Measurements from ENCODE around the gene NFASC. TPM values are rescaled to one million over a fixed set of nuclear protein-coding genes. Genes with fewer than 3 reads are reported as not detected.

The NFASC gene
- total RNA-seq, 1 experiment from 2014 or later: 1.6 TPM

DNA sequence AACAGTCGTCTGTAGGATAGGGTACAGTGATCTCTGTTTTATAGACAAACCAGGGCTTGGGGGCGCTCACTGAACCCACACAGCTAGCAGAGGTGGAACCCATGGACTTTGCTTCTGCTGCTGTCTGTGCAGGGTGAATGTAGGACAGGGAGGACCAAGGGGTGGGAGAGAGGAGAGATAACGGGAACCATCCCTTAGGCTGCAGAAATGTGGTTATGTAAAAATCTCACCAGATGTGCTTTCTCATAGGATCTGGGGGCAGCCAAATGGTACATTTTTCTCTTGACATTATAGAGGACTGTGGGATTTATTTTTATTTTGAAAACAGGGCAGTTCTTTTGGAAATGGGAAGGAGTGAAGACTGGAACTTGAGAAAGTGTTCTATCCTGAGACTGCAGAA, 8.7 kb downstream of the NFASC start:
- H2AFZ ChIP-seq (ENCODE audit: low read length): no peak overlapping the region
- ChIA-PET CTCF (no interaction called here), POLR2A (ENCODE audit: unreplicated experiment) (no interaction called here)
- no peaks in the 10 kb centered on the region for H3K9me2 ChIP-seq (replicated peaks; ENCODE audit: low read length)
- DNase-seq: no peak
- no peaks in the 10 kb centered on the region for H3K9me3 ChIP-seq (ENCODE audit: low read length)
- peaks cover 69% of the 10 kb centered on the region for H3K27me3 ChIP-seq (ENCODE audit: low read length)
- H3K9ac ChIP-seq (ENCODE audit: low read length): no peak overlapping the region
- H3K36me3 ChIP-seq (ENCODE audit: low read depth, low read length): no peaks in the 10 kb centered on the region
- H3K4me3 ChIP-seq (ENCODE audit: low read length): no peak overlapping the region
- intact Hi-C loops (cut with micrococcal nuclease): no loop called here
- H3F3A ChIP-seq (ENCODE audit: low read length, unreplicated experiment): no peaks in the 10 kb centered on the region
- no peak for ATAC-seq
- H3K27ac ChIP-seq (ENCODE audit: low read length): no peak overlapping the region
- H3K4me1 ChIP-seq (ENCODE audit: insufficient read depth, low read length): no peaks in the 10 kb centered on the region
- H3K4me2 ChIP-seq (ENCODE audit: low read length): no peak overlapping the region
- 0 out of 2 replicates have a peak, but pooled peaks have one; percentile 24 for TF ChIP-seq EZH2phosphoT487 (IDR thresholded peaks at IDR 0.05; ENCODE audit: borderline replicate concordance, low read length)
- TF ChIP-seq EZH2 (IDR thresholded peaks at IDR 0.05; ENCODE audit: low read length, unreplicated experiment): no peak
- TF ChIP-seq, protein P1, sequence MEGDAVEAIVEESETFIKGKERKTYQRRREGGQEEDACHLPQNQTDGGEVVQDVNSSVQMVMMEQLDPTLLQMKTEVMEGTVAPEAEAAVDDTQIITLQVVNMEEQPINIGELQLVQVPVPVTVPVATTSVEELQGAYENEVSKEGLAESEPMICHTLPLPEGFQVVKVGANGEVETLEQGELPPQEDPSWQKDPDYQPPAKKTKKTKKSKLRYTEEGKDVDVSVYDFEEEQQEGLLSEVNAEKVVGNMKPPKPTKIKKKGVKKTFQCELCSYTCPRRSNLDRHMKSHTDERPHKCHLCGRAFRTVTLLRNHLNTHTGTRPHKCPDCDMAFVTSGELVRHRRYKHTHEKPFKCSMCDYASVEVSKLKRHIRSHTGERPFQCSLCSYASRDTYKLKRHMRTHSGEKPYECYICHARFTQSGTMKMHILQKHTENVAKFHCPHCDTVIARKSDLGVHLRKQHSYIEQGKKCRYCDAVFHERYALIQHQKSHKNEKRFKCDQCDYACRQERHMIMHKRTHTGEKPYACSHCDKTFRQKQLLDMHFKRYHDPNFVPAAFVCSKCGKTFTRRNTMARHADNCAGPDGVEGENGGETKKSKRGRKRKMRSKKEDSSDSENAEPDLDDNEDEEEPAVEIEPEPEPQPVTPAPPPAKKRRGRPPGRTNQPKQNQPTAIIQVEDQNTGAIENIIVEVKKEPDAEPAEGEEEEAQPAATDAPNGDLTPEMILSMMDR (conservative IDR thresholded peaks at IDR 0.05; ENCODE audit: low read depth, low read length): no peak
- H4K20me1 ChIP-seq (ENCODE audit: low read length): no peaks in the 10 kb centered on the region
- no peaks in the 10 kb centered on the region for H3K79me2 ChIP-seq (ENCODE audit: low read length)
- BruUV-seq (replicated peaks): no TSS peak

DNA sequence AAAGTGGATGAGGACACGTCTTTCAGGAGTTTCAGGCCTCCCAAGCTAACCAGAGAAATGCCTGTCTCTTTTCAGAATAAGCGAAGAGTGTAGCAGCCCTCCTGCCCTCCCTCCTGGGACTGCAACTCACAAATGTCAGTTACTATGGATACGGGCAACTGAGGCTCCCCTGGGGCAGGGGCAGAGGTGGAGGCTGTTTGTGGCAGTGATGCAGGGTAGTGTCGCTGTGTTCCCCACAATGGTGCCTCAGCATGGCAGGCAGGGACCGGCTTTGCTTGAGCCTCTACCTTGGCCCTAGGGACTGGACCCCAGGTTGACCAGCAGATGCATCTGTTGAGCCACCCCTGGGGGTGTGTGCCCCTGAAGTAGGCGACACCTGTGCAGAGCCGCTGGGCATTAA, 10.2 kb downstream of the NFASC start:
- TF ChIP-seq, protein P1 (conservative IDR thresholded peaks at IDR 0.05; ENCODE audit: low read depth, low read length): no peak
- TF ChIP-seq EZH2 (IDR thresholded peaks at IDR 0.05; ENCODE audit: low read length, unreplicated experiment) (no peak), EZH2phosphoT487 (IDR thresholded peaks at IDR 0.05; ENCODE audit: borderline replicate concordance, low read length) (no peak)
- intact Hi-C loops (cut with micrococcal nuclease): no loop called here
- no peaks in the 10 kb centered on the region for H3K79me2 ChIP-seq (ENCODE audit: low read length)
- H3K4me2 ChIP-seq (ENCODE audit: low read length): no peak overlapping the region
- H3K27ac ChIP-seq (ENCODE audit: low read length): no peak overlapping the region
- BruUV-seq (replicated peaks): no TSS peak
- H3K9me3 ChIP-seq (ENCODE audit: low read length): no peaks in the 10 kb centered on the region
- peaks cover 68% of the 10 kb centered on the region for H3K27me3 ChIP-seq (ENCODE audit: low read length)
- no peaks in the 10 kb centered on the region for H3K4me1 ChIP-seq (ENCODE audit: insufficient read depth, low read length)
- H4K20me1 ChIP-seq (ENCODE audit: low read length): no peaks in the 10 kb centered on the region
- H2AFZ ChIP-seq (ENCODE audit: low read length): no peak overlapping the region
- ChIA-PET CTCF (no interaction called here), POLR2A (ENCODE audit: unreplicated experiment) (no interaction called here)
- no peak for DNase-seq
- H3F3A ChIP-seq (ENCODE audit: low read length, unreplicated experiment): no peaks in the 10 kb centered on the region
- no peak for ATAC-seq
- H3K9me2 ChIP-seq (replicated peaks; ENCODE audit: low read length): no peaks in the 10 kb centered on the region
- no peak overlapping the region for H3K4me3 ChIP-seq (ENCODE audit: low read length)
- H3K36me3 ChIP-seq (ENCODE audit: low read depth, low read length): no peaks in the 10 kb centered on the region
- H3K9ac ChIP-seq (ENCODE audit: low read length): no peak overlapping the region

DNA sequence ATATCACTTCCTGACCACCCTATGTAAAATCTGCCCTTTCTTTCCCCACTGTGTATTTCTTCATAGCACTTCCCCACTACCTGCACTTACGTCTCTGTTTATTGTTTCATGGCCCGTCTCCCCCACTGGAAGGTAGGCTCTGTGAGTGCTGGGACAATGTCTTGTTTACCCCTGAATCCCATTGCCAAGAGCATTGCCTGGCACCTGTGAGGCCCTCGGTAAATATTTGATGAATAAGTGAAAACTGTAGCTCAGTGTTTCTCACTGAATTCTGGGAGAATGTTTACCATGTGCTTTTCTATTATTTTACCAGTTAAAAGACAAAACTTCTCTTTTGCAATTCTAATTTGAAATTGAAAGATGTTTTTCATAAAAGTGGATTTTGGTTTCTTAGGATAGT, 11.8 kb downstream of the NFASC start:
- Histone ChIP-seq H3K9me3 (ENCODE audit: low read length) (no peaks in the 10 kb centered on the region), H3K4me1 (ENCODE audit: insufficient read depth, low read length) (no peaks in the 10 kb centered on the region), H3K4me3 (ENCODE audit: low read length) (no peak overlapping the region), H3F3A (ENCODE audit: low read length, unreplicated experiment) (no peaks in the 10 kb centered on the region), H4K20me1 (ENCODE audit: low read length) (no peaks in the 10 kb centered on the region; the same call in 1 of the 2 replicates), H3K9ac (ENCODE audit: low read length) (no peak overlapping the region), H3K4me2 (ENCODE audit: low read length) (no peak overlapping the region), H2AFZ (ENCODE audit: low read length) (no peak overlapping the region), H3K79me2 (ENCODE audit: low read length) (no peaks in the 10 kb centered on the region), H3K9me2 (replicated peaks; ENCODE audit: low read length) (no peaks in the 10 kb centered on the region), H3K27ac (ENCODE audit: low read length) (no peak overlapping the region), H3K27me3 (ENCODE audit: low read length) (peaks cover 71% of the 10 kb centered on the region), H3K36me3 (ENCODE audit: low read depth, low read length) (no peaks in the 10 kb centered on the region)
- intact Hi-C loops (cut with micrococcal nuclease): no loop called here
- no peak for ATAC-seq
- DNase-seq: no peak
- BruUV-seq (replicated peaks): no TSS peak
- ChIA-PET CTCF (no interaction called here), POLR2A (ENCODE audit: unreplicated experiment) (no interaction called here)
- no peak for TF ChIP-seq EZH2phosphoT487 (IDR thresholded peaks at IDR 0.05; ENCODE audit: borderline replicate concordance, low read length)
- no peak for TF ChIP-seq EZH2 (IDR thresholded peaks at IDR 0.05; ENCODE audit: low read length, unreplicated experiment)
- TF ChIP-seq, protein P1 (conservative IDR thresholded peaks at IDR 0.05; ENCODE audit: low read depth, low read length): no peak
